Endothelial cell (in vitro differentiated cells): Measurements from ENCODE around the gene PSMA2. TPM values are rescaled to one million over a fixed set of nuclear protein-coding genes. Genes with fewer than 3 reads are reported as not detected.

Experiments
- DNase-seq: peaks from one replicate; pipeline ENCODE4 v3.0.0; 2021; ENCODE audit warnings: low spot score
- H3K27ac Mint-ChIP-seq: one replicate; pipeline ENCODE4 v1.8.0; 2021; ENCODE audit warnings: mixed read lengths, inconsistent platforms; ENCODE audit not compliant: unreplicated experiment
- H3K27me3 Mint-ChIP-seq: one replicate; pipeline ENCODE4 v1.8.0; 2021; ENCODE audit warnings: mild to moderate bottlenecking, moderate library complexity, mixed read lengths, inconsistent platforms; ENCODE audit not compliant: unreplicated experiment
- H3K36me3 Mint-ChIP-seq: one replicate; pipeline ENCODE4 v1.8.0; 2021; ENCODE audit warnings: mild to moderate bottlenecking, low read depth, mixed read lengths, inconsistent platforms; ENCODE audit not compliant: unreplicated experiment
- H3K4me1 Mint-ChIP-seq: one replicate; pipeline ENCODE4 v1.8.0; 2021; ENCODE audit warnings: mild to moderate bottlenecking, mixed read lengths, inconsistent platforms; ENCODE audit not compliant: unreplicated experiment
- H3K4me3 Mint-ChIP-seq: one replicate; pipeline ENCODE4 v1.8.0; 2021; ENCODE audit warnings: mild to moderate bottlenecking, mixed read lengths, inconsistent platforms; ENCODE audit not compliant: unreplicated experiment
- H3K9me3 Mint-ChIP-seq: one replicate; pipeline ENCODE4 v1.8.0; 2021; ENCODE audit warnings: mixed read lengths, inconsistent platforms; ENCODE audit not compliant: unreplicated experiment
- total RNA-seq: library from RNA; stranded (reverse); fragmentation: NEBNext Ultra II Directional; extraction: Animal tissue kit (Norgen Biotek cat#: 25700); gene quantifications from one replicate; pipeline ENCODE4 v1.2.1, GENCODE V29; 2021; ENCODE audit not compliant: unreplicated experiment
- TF ChIP-seq, protein P1 (sequence below): fragments of 200-600 bp; sonication (generic); IDR thresholded peaks from one replicate; pipeline ENCODE4 v1.5.0; 2021; ENCODE audit warnings: antibody characterized with exemption; ENCODE audit not compliant: unreplicated experiment

The PSMA2 gene
- total RNA-seq, 1 donor from 2014 or later: 103 TPM

DNA sequence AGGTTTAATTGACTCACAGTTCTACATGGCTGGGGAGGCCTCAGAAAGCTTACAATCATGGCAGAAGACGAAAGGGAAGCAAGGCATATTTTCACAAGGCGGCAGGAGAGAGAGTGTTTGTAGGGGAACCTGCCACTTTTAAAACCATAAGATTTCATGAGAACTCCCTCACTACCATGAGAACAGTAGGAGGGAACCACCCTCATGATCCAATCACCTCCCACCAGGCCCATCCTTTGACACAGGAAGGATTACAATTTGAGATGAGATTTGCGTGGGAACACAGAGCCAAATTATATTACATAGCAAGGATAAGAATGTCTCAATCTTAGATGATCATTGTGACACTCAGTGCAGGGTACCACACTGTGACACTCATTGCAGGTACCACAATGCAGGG, 44.4 kb upstream of the PSMA2 start:
- Mint-ChIP-seq H3K27ac (no peak overlapping the region), H3K9me3 (no peaks in the 10 kb centered on the region), H3K4me1 (peaks cover 4% of the 10 kb centered on the region), H3K4me3 (no peak overlapping the region), H3K27me3 (no peaks in the 10 kb centered on the region), H3K36me3 (no peaks in the 10 kb centered on the region)
- TF ChIP-seq, protein P1, sequence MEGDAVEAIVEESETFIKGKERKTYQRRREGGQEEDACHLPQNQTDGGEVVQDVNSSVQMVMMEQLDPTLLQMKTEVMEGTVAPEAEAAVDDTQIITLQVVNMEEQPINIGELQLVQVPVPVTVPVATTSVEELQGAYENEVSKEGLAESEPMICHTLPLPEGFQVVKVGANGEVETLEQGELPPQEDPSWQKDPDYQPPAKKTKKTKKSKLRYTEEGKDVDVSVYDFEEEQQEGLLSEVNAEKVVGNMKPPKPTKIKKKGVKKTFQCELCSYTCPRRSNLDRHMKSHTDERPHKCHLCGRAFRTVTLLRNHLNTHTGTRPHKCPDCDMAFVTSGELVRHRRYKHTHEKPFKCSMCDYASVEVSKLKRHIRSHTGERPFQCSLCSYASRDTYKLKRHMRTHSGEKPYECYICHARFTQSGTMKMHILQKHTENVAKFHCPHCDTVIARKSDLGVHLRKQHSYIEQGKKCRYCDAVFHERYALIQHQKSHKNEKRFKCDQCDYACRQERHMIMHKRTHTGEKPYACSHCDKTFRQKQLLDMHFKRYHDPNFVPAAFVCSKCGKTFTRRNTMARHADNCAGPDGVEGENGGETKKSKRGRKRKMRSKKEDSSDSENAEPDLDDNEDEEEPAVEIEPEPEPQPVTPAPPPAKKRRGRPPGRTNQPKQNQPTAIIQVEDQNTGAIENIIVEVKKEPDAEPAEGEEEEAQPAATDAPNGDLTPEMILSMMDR: no peak
- DNase-seq: no peak

- no peak overlapping the region for H3K27ac Mint-ChIP-seq
- H3K4me1 Mint-ChIP-seq: no peaks in the 10 kb centered on the region
- TF ChIP-seq, protein P1: no peak
- no peak overlapping the region for H3K4me3 Mint-ChIP-seq
- no peak for DNase-seq
- no peaks in the 10 kb centered on the region for H3K36me3 Mint-ChIP-seq
- H3K27me3 Mint-ChIP-seq: peaks cover under 1% of the 10 kb centered on the region
- H3K9me3 Mint-ChIP-seq: no peaks in the 10 kb centered on the region
These were observed 40.9 kb upstream of the PSMA2 start for GRCh38 chr7:42972699-42973500.

DNA sequence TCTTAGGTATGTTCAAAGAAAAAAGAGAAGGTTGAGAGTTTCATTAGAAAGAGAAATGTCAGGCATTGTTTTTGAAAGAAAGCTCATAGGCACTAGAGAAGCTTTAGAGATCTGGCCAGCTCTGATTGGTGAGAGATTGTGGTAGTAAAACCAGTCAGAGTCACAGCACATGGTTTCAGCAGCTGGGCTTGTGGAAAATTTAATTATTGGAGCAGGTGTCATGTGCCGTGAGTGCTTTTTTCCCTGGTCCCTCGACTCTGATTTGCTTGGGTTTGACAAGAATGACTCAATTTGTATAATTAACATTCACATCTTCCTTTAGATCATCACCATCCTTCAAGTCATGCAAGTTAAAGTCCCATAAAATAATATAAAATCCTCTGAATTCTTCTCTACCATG, 35.4 kb upstream of the PSMA2 start:
- Mint-ChIP-seq H3K9me3 (no peaks in the 10 kb centered on the region), H3K4me1 (no peaks in the 10 kb centered on the region), H3K4me3 (no peak overlapping the region), H3K27ac (no peak overlapping the region), H3K36me3 (no peaks in the 10 kb centered on the region), H3K27me3 (peaks cover 3% of the 10 kb centered on the region)
- no peak for DNase-seq
- TF ChIP-seq, protein P1: no peak

GRCh38 chr7:42964849-42965805, 33.2 kb upstream of the PSMA2 start:
- Mint-ChIP-seq H3K4me3 (no peak overlapping the region), H3K27me3 (peaks cover 3% of the 10 kb centered on the region), H3K4me1 (no peaks in the 10 kb centered on the region), H3K9me3 (no peaks in the 10 kb centered on the region), H3K27ac (no peak overlapping the region), H3K36me3 (no peaks in the 10 kb centered on the region)
- no peak for DNase-seq
- TF ChIP-seq, protein P1: no peak
